H1 (cell line): ENCODE results near the gene ALDOC. TPM values are rescaled to one million over a fixed set of nuclear protein-coding genes. Genes with fewer than 3 reads are reported as not detected.

Source experiments
- CTCF ChIA-PET: fragments of 300-600 bp; sonication (Branson Sonifier 250); formaldehyde crosslinking; loops from one replicate; lab custom pipeline; 2021; ENCODE audit not compliant: partially characterized antibody; lab: Charles Lee
- POLR2A ChIA-PET: fragments of 300-600 bp; sonication (Branson Sonifier 250); formaldehyde crosslinking; loops from one replicate; lab custom pipeline; 2021; ENCODE audit warnings: inconsistent platforms; ENCODE audit not compliant: partially characterized antibody; lab: Charles Lee
- DNase-seq, 2 experiments: peaks; one replicate each; pipeline versions ENCODE4 v3.0.0 to v3.0.0-alpha.2; 2010 to 2022; ENCODE audit warnings: low spot score in 2 of 2, low read depth in 1 of 2, mixed read lengths in 1 of 2
- FAIRE-seq: peaks from 2 replicates; lab custom pipeline; 2011; peaks lifted over from hg19 to GRCh38; lab: Jason Lieb, UNC
- H2AFZ ChIP-seq: 2 replicates; pipeline ENCODE4 v1.8.1; 2012; ENCODE audit warnings: low read length, inconsistent platforms
- H2AK5ac ChIP-seq: 2 replicates; pipeline ENCODE4 v1.6.1; 2013; ENCODE audit warnings: low read depth, low read length
- H2BK120ac ChIP-seq: replicated peaks from 2 replicates; pipeline ENCODE3; 2013; ENCODE audit warnings: low read depth, low read length, inconsistent platforms
- H2BK12ac ChIP-seq: 2 replicates; pipeline ENCODE4 v1.6.1; 2013; ENCODE audit warnings: low read depth, low read length
- H2BK15ac ChIP-seq: 2 replicates; pipeline ENCODE4 v1.6.1; 2013; ENCODE audit warnings: low read length
- H2BK20ac ChIP-seq: 2 replicates; pipeline ENCODE4 v1.6.1; 2013; ENCODE audit warnings: low read length
- H2BK5ac ChIP-seq: 2 replicates; pipeline ENCODE4 v1.6.1; 2013; ENCODE audit warnings: low read depth, low read length
- H3K14ac ChIP-seq: 2 replicates; pipeline ENCODE4 v1.6.1; 2013; ENCODE audit warnings: inconsistent platforms; ENCODE audit not compliant: insufficient read length
- H3K18ac ChIP-seq: 2 replicates; pipeline ENCODE4 v1.6.1; 2013; ENCODE audit warnings: low read length; ENCODE audit errors: extremely low read depth
- H3K23ac ChIP-seq: 2 replicates; pipeline ENCODE4 v1.6.1; 2013; ENCODE audit warnings: inconsistent platforms; ENCODE audit not compliant: insufficient read length
- H3K23me2 ChIP-seq: 2 replicates; pipeline ENCODE4 v1.6.1; 2013; ENCODE audit warnings: low read depth, low read length
- H3K27ac ChIP-seq: 2 replicates; pipeline ENCODE4 v1.6.1; 2011; ENCODE audit warnings: low read depth, low read length, inconsistent platforms
- H3K27me3 ChIP-seq, 4 experiments: replicated peaks in 1 of 4; 1 replicate in 1 of 4; 2 replicates in 3 of 4; pipeline versions ENCODE4 v1.6.1 to v1.8.1; 2011 to 2013; ENCODE audit warnings: low read length in 3 of 4, mild to moderate bottlenecking in 3 of 4, inconsistent platforms in 2 of 4, mixed read lengths in 2 of 4, moderate library complexity in 1 of 4; ENCODE audit not compliant: control insufficient read depth in 3 of 4, insufficient read depth in 3 of 4; ENCODE audit errors: extremely low read depth in 1 of 4
- H3K36me3 ChIP-seq, 4 experiments: 2 replicates each; pipeline versions ENCODE4 v1.6.1 to v1.8.1; 2011 to 2013; ENCODE audit warnings: mild to moderate bottlenecking in 4 of 4, low read length in 3 of 4, moderate library complexity in 2 of 4, control low read depth in 1 of 4, inconsistent platforms in 1 of 4; ENCODE audit not compliant: insufficient read depth in 4 of 4, control insufficient read depth in 2 of 4
- H3K4ac ChIP-seq: replicated peaks from 2 replicates; pipeline ENCODE3; 2013; ENCODE audit warnings: low read length, low read depth, mixed read lengths, inconsistent platforms; ENCODE audit not compliant: insufficient read length
- H3K4me1 ChIP-seq, 4 experiments: replicated peaks in 1 of 4; 1 replicate in 1 of 4; 2 replicates in 3 of 4; pipeline versions ENCODE4 v1.6.1 to v1.8.1; 2011 to 2013; ENCODE audit warnings: low read length in 3 of 4, inconsistent platforms in 2 of 4, mixed read lengths in 1 of 4; ENCODE audit not compliant: insufficient read depth in 4 of 4, control insufficient read depth in 3 of 4
- H3K4me2 ChIP-seq, 2 experiments: 2 replicates each; pipeline versions ENCODE4 v1.6.1 to v1.8.1; 2011 to 2013; ENCODE audit warnings: low read depth in 2 of 2, low read length in 2 of 2, control low read depth in 1 of 2, inconsistent platforms in 1 of 2, mild to moderate bottlenecking in 1 of 2; ENCODE audit not compliant: insufficient read depth in 1 of 2
- H3K4me3 ChIP-seq, 4 experiments: fragments of 200-600, 300-600 bp in 1 of 4; sonication (generic), shearing (Covaris generic), sonication (Bioruptor Twin) in 1 of 4; 2 replicates each; pipeline versions ENCODE4 v1.5.1 to v1.8.1; 2011 to 2016; ENCODE audit warnings: low read length in 4 of 4, low read depth in 3 of 4, control low read depth in 2 of 4, inconsistent platforms in 2 of 4, mild to moderate bottlenecking in 2 of 4, mixed read lengths in 1 of 4, moderate library complexity in 1 of 4; ENCODE audit not compliant: insufficient read depth in 2 of 4; ENCODE audit errors: extremely low read depth in 1 of 4
- H3K56ac ChIP-seq: replicated peaks from 2 replicates; pipeline ENCODE3; 2013; ENCODE audit warnings: low read depth, mild to moderate bottlenecking, mixed read lengths, low read length, inconsistent platforms; ENCODE audit not compliant: insufficient read length
- H3K79me1 ChIP-seq: 2 replicates; pipeline ENCODE4 v1.6.1; 2013; ENCODE audit warnings: low read depth, low read length, control low read depth
- H3K79me2 ChIP-seq, 2 experiments: 2 replicates each; pipeline versions ENCODE4 v1.6.1 to v1.8.1; 2012 to 2013; ENCODE audit warnings: low read length in 2 of 2, mild to moderate bottlenecking in 2 of 2, inconsistent platforms in 1 of 2; ENCODE audit not compliant: insufficient read depth in 2 of 2, control insufficient read depth in 1 of 2
- H3K9ac ChIP-seq, 4 experiments: replicated peaks in 1 of 4; 1 replicate in 1 of 4; 2 replicates in 3 of 4; pipeline versions ENCODE4 v1.6.1 to v1.8.1; 2011 to 2013; ENCODE audit warnings: low read depth in 3 of 4, low read length in 3 of 4, control low read depth in 2 of 4, mild to moderate bottlenecking in 2 of 4, moderate library complexity in 2 of 4, inconsistent platforms in 1 of 4; ENCODE audit errors: extremely low read depth in 1 of 4
- H3K9me3 ChIP-seq, 2 experiments: 2 replicates each; pipeline versions ENCODE4 v1.6.1 to v1.8.1; 2012 to 2013; ENCODE audit warnings: mild to moderate bottlenecking in 2 of 2, moderate library complexity in 2 of 2, control low read depth in 1 of 2, inconsistent platforms in 1 of 2, low read depth in 1 of 2, low read length in 1 of 2, mixed read lengths in 1 of 2; ENCODE audit not compliant: insufficient read depth in 2 of 2
- H4K20me1 ChIP-seq, 2 experiments: replicated peaks in 1 of 2; 2 replicates each; pipeline versions ENCODE3 to v1.8.1; 2011 to 2013; ENCODE audit warnings: inconsistent platforms in 2 of 2, low read length in 2 of 2, mild to moderate bottlenecking in 1 of 2; ENCODE audit not compliant: insufficient read depth in 2 of 2, control insufficient read depth in 1 of 2
- H4K5ac ChIP-seq: 2 replicates; pipeline ENCODE4 v1.6.1; 2013; ENCODE audit warnings: low read length, low read depth, mixed read lengths, inconsistent platforms; ENCODE audit not compliant: insufficient read length
- H4K8ac ChIP-seq: 2 replicates; pipeline ENCODE4 v1.8.0; 2013; ENCODE audit warnings: mild to moderate bottlenecking, moderate library complexity, low read length, inconsistent platforms; ENCODE audit not compliant: insufficient read depth; ENCODE audit errors: extremely low read depth
- H4K91ac ChIP-seq: replicated peaks from 2 replicates; pipeline ENCODE3; 2013; ENCODE audit warnings: low read length, mixed read lengths, inconsistent platforms; ENCODE audit not compliant: insufficient read length
- ASH2L ChIP-seq: fragments of 200-600, 300-600 bp; sonication (generic); IDR thresholded peaks from one replicate; pipeline ENCODE4 v1.7.1; 2017; ENCODE audit warnings: low read length
- CTBP2 ChIP-seq: IDR thresholded peaks from 2 replicates; pipeline ENCODE4 v1.7.0; 2011; ENCODE audit warnings: borderline replicate concordance, mild to moderate bottlenecking, moderate library complexity, mixed read lengths, low read length; ENCODE audit not compliant: insufficient read depth, insufficient read length
- JUND ChIP-seq: IDR thresholded peaks from 2 replicates; pipeline ENCODE4 v1.6.1; 2011; ENCODE audit warnings: mild to moderate bottlenecking, improper control_type of control experiment, low read length
- KDM1A ChIP-seq: fragments of 200-600, 300-600 bp; sonication (generic); IDR thresholded peaks from 2 replicates; pipeline ENCODE4 v1.7.1; 2016; ENCODE audit warnings: mild to moderate bottlenecking, low read length, borderline replicate concordance
- RBBP5 ChIP-seq: IDR thresholded peaks from 2 replicates; pipeline ENCODE4 v1.7.1; 2012; ENCODE audit warnings: low read depth, mild to moderate bottlenecking, inconsistent platforms, low read length, moderate library complexity, borderline replicate concordance
- SIRT6 ChIP-seq: IDR thresholded peaks from one replicate; pipeline ENCODE4 v1.7.1; 2012; ENCODE audit warnings: low read length, inconsistent platforms
- SIX5 ChIP-seq: IDR thresholded peaks from 2 replicates; pipeline ENCODE4 v1.6.1; 2011; ENCODE audit warnings: mild to moderate bottlenecking, low read depth, low read length
- SP2 ChIP-seq: IDR thresholded peaks from 2 replicates; pipeline ENCODE4 v1.6.1; 2012; ENCODE audit warnings: mild to moderate bottlenecking, low read length, inconsistent platforms
- TCF12 ChIP-seq: IDR thresholded peaks from 2 replicates; pipeline ENCODE4 v1.6.1; 2011; ENCODE audit warnings: low read depth, mild to moderate bottlenecking, low read length
- WGBS, 2 experiments: shearing (Covaris generic) in 1 of 2; methylation state at CpG; one replicate each; pipeline versions ENCODE4 v1.1.6 to v1.1.7; 2013 to 2015; ENCODE audit warnings: low lambda C conversion rate in 2 of 2, mixed read lengths in 2 of 2, inconsistent platforms in 1 of 2, low coverage in 1 of 2, missing lambda C conversion rate in 1 of 2; ENCODE audit not compliant: insufficient replicate concordance in 2 of 2, insufficient coverage in 1 of 2, insufficient read length in 1 of 2; ENCODE audit errors: extremely low coverage in 1 of 2, missing lambda C conversion rate in 1 of 2; 5-methylcytosine and 5-hydroxymethylcytosine counted together
- long read RNA-seq, 2 experiments: library from RNA in 1 of 2; library from capped mRNA in 1 of 2; stranded (forward); transcript quantifications; one replicate each; pipeline ENCODE4 v2.0.0, GENCODE V29; 2021; ENCODE audit warnings: inconsistent platforms in 1 of 2
- polyA minus RNA-seq, 3 experiments: library from RNA; depleted of rRNA, polyadenylated mRNA; stranded (reverse); fragments of >200 nt; gene quantifications; 1 replicate in 2 of 3; 2 replicates in 1 of 3; pipeline ENCODE4 v1.2.3, GENCODE V29; 2011
- polyA plus RNA-seq, 7 experiments: library from polyadenylated mRNA; depleted of rRNA in 3 of 7; stranded (reverse) in 5 of 7; unstranded in 2 of 7; fragments of >200 nt in 5 of 7; fragments of 200-250 nt in 2 of 7; gene quantifications; 1 replicate in 5 of 7; 2 replicates in 1 of 7; 4 replicates in 1 of 7; pipeline versions ENCODE4 v1.2.1 to v1.2.3, GENCODE V29; 2011 to 2013; ENCODE audit warnings: missing spikeins in 2 of 7, mixed read lengths in 2 of 7
- total RNA-seq: library from RNA; stranded (reverse); fragmentation: NEBNext Ultra II Directional; extraction: Animal tissue kit (Norgen Biotek cat#: 25700); gene quantifications from 2 replicates; pipeline ENCODE4 v1.2.1, GENCODE V29; 2021

The ALDOC gene
- total RNA-seq (51.3 and 51.6 TPM in 2 replicates), polyA plus RNA-seq (2011; rRNA removed) (103 and 134 TPM in 2 replicates), polyA minus RNA-seq (2011; rRNA and poly(A)+ RNA removed) (83.4 and 107 TPM in 2 replicates)
- 131 TPM for polyA plus RNA-seq (2011; cell fraction: cytosol; rRNA removed)
- polyA plus RNA-seq (2011; cell fraction: nucleus; rRNA removed) = 120 TPM
- polyA plus RNA-seq (2012, experiment 1 of 2) = 55.8 to 73.5 TPM (median 69.2 TPM) in 4 replicates
- 66.2 TPM for polyA plus RNA-seq (2012, experiment 2 of 2)
- 50.1 TPM for polyA plus RNA-seq (2013, experiment 1 of 2)
- 49.8 TPM for polyA plus RNA-seq (2013, experiment 2 of 2)
- 36.0 TPM for polyA minus RNA-seq (2011; cell fraction: cytosol; rRNA and poly(A)+ RNA removed)
- polyA minus RNA-seq (2011; cell fraction: nucleus; rRNA and poly(A)+ RNA removed) = 26.0 TPM
- long read RNA-seq, experiment 1, transcript ALDOC-201 (9 exons, 1,982 nt) = major isoform, 29 of 81 reads
- long read RNA-seq, experiment 1, transcript ALDOC-203 (10 exons, 1,722 nt) = minor isoform, 5 of 81 reads
- long read RNA-seq, experiment 1, partial matches to known transcripts = 32 of 81 reads
- long read RNA-seq, experiment 1, other reads (novel, unspliced or antisense) = 15 of 81 reads
- long read RNA-seq, experiment 2, transcript ALDOC-203 (10 exons, 1,722 nt) = minor isoform, 17 of 97 reads
- long read RNA-seq, experiment 2, transcript ALDOC-201 (9 exons, 1,982 nt) = major isoform, 62 of 97 reads
- long read RNA-seq, experiment 2, partial matches to known transcripts = 10 of 97 reads
- long read RNA-seq, experiment 2, other reads (novel, unspliced or antisense) = 8 of 97 reads

DNA sequence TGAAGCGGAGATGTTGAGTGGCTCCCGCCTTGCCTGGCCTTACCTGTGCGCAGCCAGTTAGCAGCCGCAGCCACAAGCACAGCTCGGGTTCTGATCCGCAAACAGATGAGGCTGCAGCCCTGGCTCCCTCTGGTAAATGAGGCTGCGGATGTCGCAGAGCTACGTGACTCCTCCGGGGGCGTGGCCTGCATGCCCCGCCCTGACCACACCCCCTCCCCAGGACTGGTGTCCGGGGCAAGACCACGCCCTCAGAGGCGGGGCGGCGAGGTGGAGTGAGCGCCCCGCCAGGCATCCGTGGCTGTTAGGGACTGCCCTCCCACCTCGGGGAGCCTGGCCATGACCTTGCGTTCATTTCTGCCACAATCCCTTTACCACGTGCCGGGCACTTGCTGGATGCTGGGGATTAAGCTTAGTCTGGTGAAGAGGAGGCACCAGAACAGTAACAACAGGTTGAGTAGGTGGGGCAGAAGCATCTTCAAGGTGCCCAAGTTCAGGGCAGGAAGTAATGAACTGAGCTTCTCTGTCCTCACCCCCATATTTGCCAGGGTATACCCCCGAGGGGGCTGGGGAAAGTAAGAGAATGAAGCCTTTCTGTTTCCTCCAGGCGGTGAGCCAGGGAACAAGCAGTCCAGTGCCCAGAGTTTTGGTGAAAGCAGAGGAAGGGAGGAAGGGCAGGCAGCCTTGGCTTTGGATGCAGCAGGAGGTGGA is at the start of gene ALDOC:
TSS of gene ALDOC (minus strand) at position 138 of the 708 bp plus-strand sequence. CDS start 1,363 bp downstream, outside the sequence.
- POLR2A ChIA-PET = interaction anchor here (0.5 to 4.2 kb wide), 24 partner anchors 9 to 148 kb away, joined by 3 to 24 read pairs (median 4); partner anchors contain the start of genes BLTP2, PROCA1, RSKR and SDF2
- H3K4me3 ChIP-seq = peak within 1 kb of the TSS; percentile 12 to 54 (median 20); a peak in 5 of 8 replicates
- TF ChIP-seq SIRT6 (no peak), SP2 (no peak), TCF12 (no peak), ASH2L (no peak), SIX5 (no peak), JUND (no peak), RBBP5 (no peak), CTBP2 (no peak), KDM1A (no peak)

More for the DNA sequence above, at the start of gene ALDOC:
- Histone ChIP-seq H3K18ac (peak within 1 kb of the TSS; percentile 26), H3K27me3 (peaks cover 0 to 8% (median 4%) of the 10 kb centered on the region in 4 experiments; a peak in 4 of 7 replicates), H4K20me1 (peaks cover 4 to 5% of the 10 kb centered on the region in 2 experiments), H2AFZ (no peak within 1 kb of the TSS), H2BK20ac (no peak within 1 kb of the TSS), H3K14ac (no peak within 1 kb of the TSS), H3K36me3 (peaks cover 16 to 37% (median 34%) of the 10 kb centered on the region in 4 experiments), H2BK15ac (no peak within 1 kb of the TSS), H3K56ac (no peak within 1 kb of the TSS), H4K5ac (no peak within 1 kb of the TSS), H3K23me2 (no peaks in the 10 kb centered on the region; the same call in 1 of the 2 replicates), H3K9ac (no peak within 1 kb of the TSS; a peak in 1 of 7 replicates), H2AK5ac (no peak within 1 kb of the TSS), H4K91ac (peak within 1 kb of the TSS; percentile 13), H2BK5ac (peak within 1 kb of the TSS; percentile 79; the same call in 1 of the 2 replicates), H3K4me1 (peaks cover 2 to 9% (median 5%) of the 10 kb centered on the region in 4 experiments; a peak in 6 of 7 replicates), H2BK12ac (peak within 1 kb of the TSS; percentile 77; the same call in 1 of the 2 replicates), H3K79me1 (no peaks in the 10 kb centered on the region), H3K4ac (no peak within 1 kb of the TSS), H3K23ac (no peak within 1 kb of the TSS), H2BK120ac (no peak within 1 kb of the TSS), H3K79me2 (no peaks in the 10 kb centered on the region), H3K4me2 (peak within 1 kb of the TSS; percentile 58 to 72), H3K27ac (no peak within 1 kb of the TSS), H4K8ac (no peak within 1 kb of the TSS), H3K9me3 (no peaks in the 10 kb centered on the region)
- no peak for FAIRE-seq
- WGBS, 2 experiments = 7% methylated on average over 19 of the region's 26 CpGs; no CpG with 5 or more reads in 1 of the 2 experiments
- peak; percentile 97 to 99 for DNase-seq
- CTCF ChIA-PET = interaction anchor here (0.6 to 3.5 kb wide), 11 partner anchors 7 to 94 kb away, joined by 3 to 18 read pairs (median 4); partner anchors contain the start of gene UNC119
